Bronchial epithelial cell (primary cell): Measurements from ENCODE around the gene SYNPR. TPM values are rescaled to one million over a fixed set of nuclear protein-coding genes. Genes with fewer than 3 reads are reported as not detected.

ENCODE experiments used
- DNase-seq: peaks from one replicate; pipeline ENCODE4 v3.0.0-alpha.2; 2010; ENCODE audit warnings: low read depth
- FAIRE-seq: peaks from 2 replicates; lab custom pipeline; 2011; peaks lifted over from hg19 to GRCh38; lab: Jason Lieb, UNC
- H3K27me3 ChIP-seq: 2 replicates; pipeline ENCODE4 v1.5.1; 2011; ENCODE audit warnings: low read length; ENCODE audit not compliant: control insufficient read depth, insufficient read depth
- H3K36me3 ChIP-seq: 2 replicates; pipeline ENCODE4 v1.5.1; 2011; ENCODE audit warnings: low read length; ENCODE audit not compliant: control insufficient read depth, insufficient read depth
- H3K4me3 ChIP-seq: 2 replicates; pipeline ENCODE4 v1.5.1; 2011; ENCODE audit warnings: mild to moderate bottlenecking, low read depth, low read length, control low read depth
- total RNA-seq: library from RNA; depleted of rRNA; stranded (reverse); fragments of >200 nt; gene quantifications from 2 replicates; pipeline ENCODE4 v1.2.1, GENCODE V29; 2014
- TF ChIP-seq, protein P1 (sequence below): IDR thresholded peaks from 2 replicates; pipeline ENCODE4 v1.5.1; 2011; ENCODE audit warnings: mild to moderate bottlenecking, moderate library complexity, low read length, control low read depth, inconsistent platforms; ENCODE audit not compliant: insufficient read depth, severe bottlenecking

Gene SYNPR
- total RNA-seq, 1 donor from 2014 or later: not detected

DNA sequence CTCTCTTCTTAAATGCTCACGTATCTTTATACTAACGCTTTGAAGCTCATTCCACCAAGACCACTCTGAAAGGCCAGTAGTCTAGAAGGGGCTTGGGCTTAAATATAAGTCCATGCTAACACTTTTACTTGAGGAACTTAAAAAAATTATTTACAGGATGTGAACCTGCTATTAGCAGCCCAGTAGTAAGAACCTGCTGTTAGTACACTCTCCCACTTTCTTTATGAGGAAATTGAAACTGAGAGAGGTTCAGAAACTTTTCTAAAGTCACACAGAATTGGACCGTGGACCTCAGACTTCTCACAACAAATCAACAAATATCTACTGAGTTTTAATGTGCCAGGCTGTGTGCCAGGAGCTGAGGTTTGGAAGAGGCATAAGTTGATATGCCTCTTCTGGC, 53.4 kb downstream of the SYNPR start:
- DNase-seq (no peak), FAIRE-seq (no peak)
- no peaks in the 10 kb centered on the region for H3K36me3 ChIP-seq
- H3K4me3 ChIP-seq: no peak overlapping the region
- TF ChIP-seq, protein P1, sequence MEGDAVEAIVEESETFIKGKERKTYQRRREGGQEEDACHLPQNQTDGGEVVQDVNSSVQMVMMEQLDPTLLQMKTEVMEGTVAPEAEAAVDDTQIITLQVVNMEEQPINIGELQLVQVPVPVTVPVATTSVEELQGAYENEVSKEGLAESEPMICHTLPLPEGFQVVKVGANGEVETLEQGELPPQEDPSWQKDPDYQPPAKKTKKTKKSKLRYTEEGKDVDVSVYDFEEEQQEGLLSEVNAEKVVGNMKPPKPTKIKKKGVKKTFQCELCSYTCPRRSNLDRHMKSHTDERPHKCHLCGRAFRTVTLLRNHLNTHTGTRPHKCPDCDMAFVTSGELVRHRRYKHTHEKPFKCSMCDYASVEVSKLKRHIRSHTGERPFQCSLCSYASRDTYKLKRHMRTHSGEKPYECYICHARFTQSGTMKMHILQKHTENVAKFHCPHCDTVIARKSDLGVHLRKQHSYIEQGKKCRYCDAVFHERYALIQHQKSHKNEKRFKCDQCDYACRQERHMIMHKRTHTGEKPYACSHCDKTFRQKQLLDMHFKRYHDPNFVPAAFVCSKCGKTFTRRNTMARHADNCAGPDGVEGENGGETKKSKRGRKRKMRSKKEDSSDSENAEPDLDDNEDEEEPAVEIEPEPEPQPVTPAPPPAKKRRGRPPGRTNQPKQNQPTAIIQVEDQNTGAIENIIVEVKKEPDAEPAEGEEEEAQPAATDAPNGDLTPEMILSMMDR: no peak
- peaks cover 7% of the 10 kb centered on the region for H3K27me3 ChIP-seq

DNA sequence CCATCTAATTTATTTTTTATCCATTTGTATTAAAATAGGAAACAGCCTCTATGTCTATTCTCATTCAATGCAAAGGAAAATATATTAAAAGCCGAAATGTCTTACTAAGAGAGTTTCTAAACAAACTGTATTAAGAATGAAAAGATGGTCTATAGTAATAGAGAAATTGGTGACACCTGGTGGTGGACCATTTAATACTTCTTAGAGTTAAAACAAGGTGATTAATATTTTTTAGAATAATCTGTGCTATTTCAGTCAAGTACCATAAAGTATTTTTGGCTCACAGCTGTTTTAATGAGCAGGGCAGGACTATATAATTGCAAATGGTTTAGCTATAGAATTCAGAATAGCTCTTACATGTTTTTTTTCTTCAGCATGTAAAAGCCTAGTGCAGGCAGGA, 55.7 kb downstream of the SYNPR start:
- Histone ChIP-seq H3K4me3 (no peak overlapping the region), H3K27me3 (peaks cover 7% of the 10 kb centered on the region), H3K36me3 (no peaks in the 10 kb centered on the region)
- TF ChIP-seq, protein P1: no peak
- FAIRE-seq (no peak), DNase-seq (peak; percentile 29)

DNA sequence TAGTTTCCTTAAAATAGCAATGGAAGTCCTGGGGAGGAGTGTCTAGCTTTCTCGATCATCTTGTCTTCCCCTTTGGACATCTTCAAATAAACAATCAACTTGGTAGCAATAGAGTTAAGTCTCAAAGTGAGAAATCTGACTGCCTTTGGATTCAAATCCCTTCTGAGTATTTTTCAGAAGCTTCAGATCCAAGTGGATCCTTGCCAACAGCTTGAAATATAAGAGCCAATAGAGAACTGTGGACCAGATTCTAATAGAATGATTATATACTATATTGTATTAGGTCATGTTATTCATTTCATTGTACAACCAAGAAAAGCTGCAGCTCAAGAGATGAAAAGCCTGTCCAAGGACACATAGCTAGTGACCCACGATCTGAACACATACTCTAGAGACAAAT, 60.2 kb downstream of the SYNPR start:
- TF ChIP-seq, protein P1: no peak
- Histone ChIP-seq H3K4me3 (no peak overlapping the region), H3K36me3 (no peaks in the 10 kb centered on the region), H3K27me3 (no peaks in the 10 kb centered on the region)
- DNase-seq (no peak), FAIRE-seq (no peak)

DNA sequence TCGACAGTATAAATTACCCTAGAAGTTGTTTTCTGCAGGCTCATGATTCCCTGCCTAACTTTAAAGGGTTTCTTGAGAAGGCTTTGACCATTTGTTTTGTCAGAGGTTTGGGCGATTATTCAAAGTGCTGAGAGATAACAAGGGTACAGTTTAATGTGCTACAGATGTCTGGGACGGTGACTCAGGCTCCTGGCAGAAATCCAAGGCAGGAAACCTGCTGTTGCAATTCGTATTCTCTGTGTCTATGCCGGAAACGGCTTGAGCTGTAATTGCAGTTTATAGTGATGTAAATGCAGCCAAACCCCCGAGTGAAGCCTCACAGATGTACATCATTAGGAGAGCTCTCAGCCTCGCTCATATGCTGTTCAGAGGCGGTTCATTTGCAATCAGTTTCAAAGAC, 65.6 kb downstream of the SYNPR start:
- FAIRE-seq (no peak), DNase-seq (peak; percentile 90)
- TF ChIP-seq, protein P1: no peak
- no peak overlapping the region for H3K4me3 ChIP-seq
- H3K36me3 ChIP-seq: no peaks in the 10 kb centered on the region
- H3K27me3 ChIP-seq: no peaks in the 10 kb centered on the region

DNA sequence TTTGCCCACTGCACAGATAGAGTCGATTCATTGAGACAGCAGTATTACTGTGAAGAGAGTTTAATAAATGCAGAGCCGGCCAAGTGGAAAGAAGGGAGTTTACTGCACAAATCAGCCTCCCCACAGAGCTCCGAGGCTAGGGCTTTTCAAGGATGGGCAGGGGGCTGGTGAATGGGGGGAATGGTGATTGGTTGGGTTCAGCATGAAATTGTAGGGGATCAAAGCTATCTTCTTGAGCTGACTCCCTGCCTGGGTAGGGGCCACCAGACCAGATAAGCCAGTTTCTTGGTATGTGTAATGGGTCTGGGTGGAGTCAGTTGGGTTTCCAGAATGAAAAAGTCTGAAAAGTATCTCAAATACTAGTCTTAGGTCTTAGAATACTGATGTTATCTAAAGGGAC, 66.6 kb downstream of the SYNPR start:
- no peaks in the 10 kb centered on the region for H3K27me3 ChIP-seq
- H3K4me3 ChIP-seq: no peak overlapping the region
- TF ChIP-seq, protein P1: no peak
- FAIRE-seq (no peak), DNase-seq (no peak)
- H3K36me3 ChIP-seq: no peaks in the 10 kb centered on the region
